Measurements from ENCODE around the gene KLK1. TPM values are rescaled to one million over a fixed set of nuclear protein-coding genes. Genes with fewer than 3 reads are reported as not detected.

Gene KLK1
- total RNA-seq, 2 experiments from 2014 or later = 0.65 to 0.83 TPM

GRCh38 chr19:50820549-50821247 lies 2.9 kb downstream of the KLK1 start:
- H3K36me3 Mint-ChIP-seq (ENCODE audit: low read depth) = peaks cover 3% of the 10 kb centered on the region
- CTCF ChIA-PET = interaction anchor here (1.1 kb wide), 1 partner anchor 274 kb away, joined by 4 read pairs; no protein-coding TSS in a partner anchor
- no peak for DNase-seq
- TF ChIP-seq CTCF (IDR thresholded peaks at IDR 0.05) = no peak
- intact Hi-C loops (cut with micrococcal nuclease) = no loop called here
- H3K27me3 Mint-ChIP-seq = peaks cover 64% of the 10 kb centered on the region
- POLR2A ChIA-PET = interaction anchor here (0.5 to 2.7 kb wide), 3 partner anchors 16 to 261 kb away, joined by 4 to 9 read pairs (median 7); no protein-coding TSS in a partner anchor
- no peaks in the 10 kb centered on the region for H3K9me3 Mint-ChIP-seq
- H3K4me3 Mint-ChIP-seq = peak overlapping the region; percentile 32
- ATAC-seq = no peak
- no peak overlapping the region for H3K27ac Mint-ChIP-seq
- peaks cover 40% of the 10 kb centered on the region for H3K4me1 Mint-ChIP-seq (ENCODE audit: low read depth)

- ChIA-PET CTCF (interaction anchor here (1.0 kb wide), 1 partner anchor 9 kb away, joined by 3 read pairs; no protein-coding TSS in a partner anchor), POLR2A (interaction anchor here (0.6 to 2.7 kb wide), 3 partner anchors 15 to 22 kb away, joined by 3 to 9 read pairs (median 7); no protein-coding TSS in a partner anchor)
- Mint-ChIP-seq H3K4me3 (peak overlapping the region; percentile 32), H3K9me3 (no peaks in the 10 kb centered on the region), H3K4me1 (ENCODE audit: low read depth) (peaks cover 40% of the 10 kb centered on the region), H3K27ac (no peak overlapping the region), H3K36me3 (ENCODE audit: low read depth) (peaks cover 3% of the 10 kb centered on the region), H3K27me3 (peaks cover 69% of the 10 kb centered on the region)
- intact Hi-C loops (cut with micrococcal nuclease) = no loop called here
- DNase-seq (no peak), ATAC-seq (no peak)
- no peak for TF ChIP-seq CTCF (IDR thresholded peaks at IDR 0.05)
Observed at GRCh38 chr19:50820086-50820485, 3.5 kb downstream of the KLK1 start.

- H3K36me3 Mint-ChIP-seq (ENCODE audit: low read depth) = peaks cover 3% of the 10 kb centered on the region
- H3K9me3 Mint-ChIP-seq = no peaks in the 10 kb centered on the region
- DNase-seq = no peak
- CTCF ChIA-PET = interaction anchor here (1.0 kb wide), 1 partner anchor 8 kb away, joined by 3 read pairs; no protein-coding TSS in a partner anchor
- intact Hi-C loops (cut with micrococcal nuclease) = no loop called here
- no peak overlapping the region for H3K27ac Mint-ChIP-seq
- no peak for ATAC-seq
- POLR2A ChIA-PET = interaction anchor here (0.6 to 2.7 kb wide), 2 partner anchors 16 to 21 kb away, joined by 3 to 9 read pairs; no protein-coding TSS in a partner anchor
- no peak overlapping the region for H3K4me3 Mint-ChIP-seq
- H3K4me1 Mint-ChIP-seq (ENCODE audit: low read depth) = peaks cover 40% of the 10 kb centered on the region
- TF ChIP-seq CTCF (IDR thresholded peaks at IDR 0.05) = no peak
- peaks cover 74% of the 10 kb centered on the region for H3K27me3 Mint-ChIP-seq
Observed at GRCh38 chr19:50819636-50820035, 4.0 kb downstream of the KLK1 start.

GRCh38 chr19:50818859-50819472 lies 4.6 kb downstream of the KLK1 start:
- Mint-ChIP-seq H3K9me3 (no peaks in the 10 kb centered on the region), H3K4me3 (peak overlapping the region; percentile 70), H3K4me1 (ENCODE audit: low read depth) (peaks cover 40% of the 10 kb centered on the region), H3K36me3 (ENCODE audit: low read depth) (peaks cover 3% of the 10 kb centered on the region), H3K27me3 (peaks cover 73% of the 10 kb centered on the region), H3K27ac (no peak overlapping the region)
- no peak for TF ChIP-seq CTCF (IDR thresholded peaks at IDR 0.05)
- CTCF ChIA-PET = interaction anchor here (1.0 kb wide), 1 partner anchor 8 kb away, joined by 3 read pairs; no protein-coding TSS in a partner anchor
- intact Hi-C loops (cut with micrococcal nuclease) = no loop called here
- POLR2A ChIA-PET = interaction anchor here (1.0 to 2.7 kb wide), 3 partner anchors 14 to 16 kb away, joined by 3 to 12 read pairs (median 9); no protein-coding TSS in a partner anchor
- ATAC-seq (no peak), DNase-seq (no peak)
